K562 (cell line): ENCODE results near the gene NKAPL. TPM values are rescaled to one million over a fixed set of nuclear protein-coding genes. Genes with fewer than 3 reads are reported as not detected.

ENCODE experiments used
- CREBBP ChIP-seq: IDR thresholded peaks from one replicate; pipeline ENCODE4 v1.6.1; 2012; ENCODE audit warnings: low read depth, mild to moderate bottlenecking, control low read depth, inconsistent platforms, low read length
- CSDE1 ChIP-seq, 2 experiments: fragments of 450-650 bp; IDR thresholded peaks; 2 replicates each; pipeline ENCODE4 v1.6.1; 2016; ENCODE audit warnings: mild to moderate bottlenecking in 1 of 2
- MECOM ChIP-seq: fragments of 250-450 bp; sonication (Bioruptor Pico); IDR thresholded peaks from 2 replicates; pipeline ENCODE4 v1.8.0; 2022; ENCODE audit warnings: inconsistent platforms
- NCOA2 ChIP-seq, 2 experiments: fragments of 450-650 bp; IDR thresholded peaks; 2 replicates each; pipeline ENCODE4 v1.6.1; 2018; ENCODE audit warnings: mild to moderate bottlenecking in 2 of 2, moderate library complexity in 1 of 2; ENCODE audit not compliant: partially characterized antibody in 2 of 2
- NFATC3 ChIP-seq: fragments of 450-650 bp; IDR thresholded peaks from 2 replicates; pipeline ENCODE4 v1.6.1; 2017; ENCODE audit warnings: mild to moderate bottlenecking
- NR2C1 ChIP-seq, 2 experiments: fragments of 450-650 bp; IDR thresholded peaks; 2 replicates each; pipeline ENCODE4 v1.6.1; 2017; ENCODE audit warnings: mild to moderate bottlenecking in 2 of 2, antibody characterized with exemption in 1 of 2, inconsistent platforms in 1 of 2, missing compliant biosample characterization in 1 of 2, missing genetic modification characterization in 1 of 2
- SUPT5H ChIP-seq: fragments of 450-650 bp; IDR thresholded peaks from 2 replicates; pipeline ENCODE4 v1.6.1; 2016
- ZNF316 ChIP-seq: fragments of 450-650 bp; IDR thresholded peaks from 2 replicates; pipeline ENCODE4 v1.6.1; 2016
- polyA plus RNA-seq, 8 experiments: library from polyadenylated mRNA; depleted of rRNA in 4 of 8; stranded (reverse) in 5 of 8; unstranded in 3 of 8; fragments of >200 nt; fragmentation: Nextera tagmentation in 2 of 8; fragmentation: Illumina TruSeq in 1 of 8; extraction: Ambion mirVana in 2 of 8; extraction: Trizol in 1 of 8; gene quantifications; 2 replicates each; pipeline versions ENCODE4 v1.2.1 to v1.2.3, GENCODE V29; 2011 to 2014; ENCODE audit warnings: inconsistent platforms in 1 of 8, missing spikeins in 1 of 8
- total RNA-seq, 7 experiments: library from RNA; depleted of rRNA in 6 of 7; stranded (reverse); fragments of >200 nt in 6 of 7; fragmentation: Illumina TruSeq in 2 of 7; extraction: Trizol in 2 of 7; gene quantifications; 2 replicates each; pipeline versions ENCODE4 v1.2.1 to v1.2.3, GENCODE V29; 2011 to 2021; ENCODE audit warnings: low replicate concordance in 1 of 7
- TF ChIP-seq, protein P1 (sequence below): fragments of 450-650 bp; IDR thresholded peaks from 2 replicates; pipeline ENCODE4 v1.6.1; 2017; ENCODE audit warnings: antibody characterized with exemption, mild to moderate bottlenecking
- TF ChIP-seq, protein P2 (sequence below): fragments of 200-800 bp; sonication (Bioruptor generic); IDR thresholded peaks from 2 replicates; pipeline ENCODE4 v1.6.1; 2016; ENCODE audit warnings: missing genetic modification characterization, missing compliant biosample characterization

NKAPL gene
- total and polyA plus RNA-seq, 9 of the 15 experiments (the other 6 are each of a cell fraction or from before 2014, with no cell fraction given), result not detected

DNA sequence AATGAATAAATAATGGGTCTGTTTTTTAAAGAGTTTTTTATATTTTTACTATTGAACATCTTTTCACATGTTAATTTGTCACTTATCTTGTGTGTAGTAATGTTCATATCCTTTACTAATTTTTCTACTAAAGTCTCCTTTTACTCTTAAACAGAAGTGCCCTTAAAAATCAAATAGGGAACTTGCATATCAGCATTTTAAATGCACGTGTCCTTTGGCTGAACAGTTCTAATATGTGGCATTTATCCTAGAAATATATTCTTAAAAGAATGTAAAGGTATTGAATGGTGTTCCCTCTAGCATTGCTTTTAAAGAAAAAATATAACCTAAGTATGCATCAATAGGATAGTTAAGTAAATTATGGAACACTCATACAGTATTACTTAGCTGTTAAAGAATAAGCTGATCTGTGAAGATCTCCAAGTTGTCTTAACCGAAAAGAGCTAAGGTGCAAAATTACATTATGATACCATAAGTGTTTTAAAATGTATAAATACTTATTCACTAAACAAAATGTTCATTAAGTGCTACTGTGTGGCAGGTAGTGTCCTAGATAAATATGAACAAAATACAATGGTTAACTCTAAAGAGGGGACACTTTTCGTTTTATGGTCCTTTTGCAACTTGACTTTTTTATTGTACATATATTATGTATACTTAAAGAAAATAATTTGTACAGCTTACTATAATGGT is 21.6 kb downstream of the NKAPL start (continued):
- TF ChIP-seq, protein P1, sequence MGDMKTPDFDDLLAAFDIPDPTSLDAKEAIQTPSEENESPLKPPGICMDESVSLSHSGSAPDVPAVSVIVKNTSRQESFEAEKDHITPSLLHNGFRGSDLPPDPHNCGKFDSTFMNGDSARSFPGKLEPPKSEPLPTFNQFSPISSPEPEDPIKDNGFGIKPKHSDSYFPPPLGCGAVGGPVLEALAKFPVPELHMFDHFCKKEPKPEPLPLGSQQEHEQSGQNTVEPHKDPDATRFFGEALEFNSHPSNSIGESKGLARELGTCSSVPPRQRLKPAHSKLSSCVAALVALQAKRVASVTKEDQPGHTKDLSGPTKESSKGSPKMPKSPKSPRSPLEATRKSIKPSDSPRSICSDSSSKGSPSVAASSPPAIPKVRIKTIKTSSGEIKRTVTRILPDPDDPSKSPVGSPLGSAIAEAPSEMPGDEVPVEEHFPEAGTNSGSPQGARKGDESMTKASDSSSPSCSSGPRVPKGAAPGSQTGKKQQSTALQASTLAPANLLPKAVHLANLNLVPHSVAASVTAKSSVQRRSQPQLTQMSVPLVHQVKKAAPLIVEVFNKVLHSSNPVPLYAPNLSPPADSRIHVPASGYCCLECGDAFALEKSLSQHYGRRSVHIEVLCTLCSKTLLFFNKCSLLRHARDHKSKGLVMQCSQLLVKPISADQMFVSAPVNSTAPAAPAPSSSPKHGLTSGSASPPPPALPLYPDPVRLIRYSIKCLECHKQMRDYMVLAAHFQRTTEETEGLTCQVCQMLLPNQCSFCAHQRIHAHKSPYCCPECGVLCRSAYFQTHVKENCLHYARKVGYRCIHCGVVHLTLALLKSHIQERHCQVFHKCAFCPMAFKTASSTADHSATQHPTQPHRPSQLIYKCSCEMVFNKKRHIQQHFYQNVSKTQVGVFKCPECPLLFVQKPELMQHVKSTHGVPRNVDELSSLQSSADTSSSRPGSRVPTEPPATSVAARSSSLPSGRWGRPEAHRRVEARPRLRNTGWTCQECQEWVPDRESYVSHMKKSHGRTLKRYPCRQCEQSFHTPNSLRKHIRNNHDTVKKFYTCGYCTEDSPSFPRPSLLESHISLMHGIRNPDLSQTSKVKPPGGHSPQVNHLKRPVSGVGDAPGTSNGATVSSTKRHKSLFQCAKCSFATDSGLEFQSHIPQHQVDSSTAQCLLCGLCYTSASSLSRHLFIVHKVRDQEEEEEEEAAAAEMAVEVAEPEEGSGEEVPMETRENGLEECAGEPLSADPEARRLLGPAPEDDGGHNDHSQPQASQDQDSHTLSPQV, result 0 out of 2 replicates have a peak, but pooled peaks have one; percentile 19
- TF ChIP-seq ZNF316, result peak; percentile 64
- 0 out of 4 replicates have a peak, but pooled peaks of 1 of the 2 experiments have one; percentile 46 for TF ChIP-seq CSDE1 (IDR thresholded peaks at IDR 0.05)
- TF ChIP-seq NFATC3, result 0 out of 2 replicates have a peak, but pooled peaks have one; percentile 46
- TF ChIP-seq, protein P2, sequence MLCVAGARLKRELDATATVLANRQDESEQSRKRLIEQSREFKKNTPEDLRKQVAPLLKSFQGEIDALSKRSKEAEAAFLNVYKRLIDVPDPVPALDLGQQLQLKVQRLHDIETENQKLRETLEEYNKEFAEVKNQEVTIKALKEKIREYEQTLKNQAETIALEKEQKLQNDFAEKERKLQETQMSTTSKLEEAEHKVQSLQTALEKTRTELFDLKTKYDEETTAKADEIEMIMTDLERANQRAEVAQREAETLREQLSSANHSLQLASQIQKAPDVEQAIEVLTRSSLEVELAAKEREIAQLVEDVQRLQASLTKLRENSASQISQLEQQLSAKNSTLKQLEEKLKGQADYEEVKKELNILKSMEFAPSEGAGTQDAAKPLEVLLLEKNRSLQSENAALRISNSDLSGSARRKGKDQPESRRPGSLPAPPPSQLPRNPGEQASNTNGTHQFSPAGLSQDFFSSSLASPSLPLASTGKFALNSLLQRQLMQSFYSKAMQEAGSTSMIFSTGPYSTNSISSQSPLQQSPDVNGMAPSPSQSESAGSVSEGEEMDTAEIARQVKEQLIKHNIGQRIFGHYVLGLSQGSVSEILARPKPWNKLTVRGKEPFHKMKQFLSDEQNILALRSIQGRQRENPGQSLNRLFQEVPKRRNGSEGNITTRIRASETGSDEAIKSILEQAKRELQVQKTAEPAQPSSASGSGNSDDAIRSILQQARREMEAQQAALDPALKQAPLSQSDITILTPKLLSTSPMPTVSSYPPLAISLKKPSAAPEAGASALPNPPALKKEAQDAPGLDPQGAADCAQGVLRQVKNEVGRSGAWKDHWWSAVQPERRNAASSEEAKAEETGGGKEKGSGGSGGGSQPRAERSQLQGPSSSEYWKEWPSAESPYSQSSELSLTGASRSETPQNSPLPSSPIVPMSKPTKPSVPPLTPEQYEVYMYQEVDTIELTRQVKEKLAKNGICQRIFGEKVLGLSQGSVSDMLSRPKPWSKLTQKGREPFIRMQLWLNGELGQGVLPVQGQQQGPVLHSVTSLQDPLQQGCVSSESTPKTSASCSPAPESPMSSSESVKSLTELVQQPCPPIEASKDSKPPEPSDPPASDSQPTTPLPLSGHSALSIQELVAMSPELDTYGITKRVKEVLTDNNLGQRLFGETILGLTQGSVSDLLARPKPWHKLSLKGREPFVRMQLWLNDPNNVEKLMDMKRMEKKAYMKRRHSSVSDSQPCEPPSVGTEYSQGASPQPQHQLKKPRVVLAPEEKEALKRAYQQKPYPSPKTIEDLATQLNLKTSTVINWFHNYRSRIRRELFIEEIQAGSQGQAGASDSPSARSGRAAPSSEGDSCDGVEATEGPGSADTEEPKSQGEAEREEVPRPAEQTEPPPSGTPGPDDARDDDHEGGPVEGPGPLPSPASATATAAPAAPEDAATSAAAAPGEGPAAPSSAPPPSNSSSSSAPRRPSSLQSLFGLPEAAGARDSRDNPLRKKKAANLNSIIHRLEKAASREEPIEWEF (CRISPR knock-in tag), result peak; percentile 39; the same call in 1 of the 2 replicates
- no peak for TF ChIP-seq CREBBP
- no peak for TF ChIP-seq SUPT5H
- 0 out of 2 replicates have a peak, but pooled peaks have one; percentile 20 for TF ChIP-seq MECOM (CRISPR knock-in tag)
- TF ChIP-seq NCOA2 (IDR thresholded peaks at IDR 0.05; ENCODE audit: partially characterized antibody in 2 of 2), result peak in 1 of 2 experiments; percentile 41
- 0 out of 2 replicates have a peak, but pooled peaks have one; percentile 17 for TF ChIP-seq NR2C1 (IDR thresholded peaks at IDR 0.05)
- no peak for TF ChIP-seq NR2C1 (tag; IDR thresholded peaks at IDR 0.05)
